GM19035 (cell line): Measurements from ENCODE around the gene PARP2.
"Not testable (repeated sequence)": the region's sequence is repeated elsewhere in the genome, so short reads cannot be mapped to it uniquely, and the experiment has no call there.

Experiments
- ATAC-seq: cut with Tn5 transposase; IDR thresholded peaks from one replicate; pipeline ENCODE4 v1.9.1; 2021; ENCODE audit not compliant: unreplicated experiment

The PARP2 gene

GRCh38 chr14:20343092-20343861, at the start of gene PARP2:
Gene PARP2 (plus strand): TSS chr14:20343635. CDS start chr14:20343642, 7 bp downstream.
- peak; percentile 89 for ATAC-seq

GRCh38 chr14:20294636-20295035, 48.8 kb upstream of the PARP2 start:
- no peak for ATAC-seq

- peak; percentile 76 for ATAC-seq
Measured at GRCh38 chr14:20295067-20295466, 48.4 kb upstream of the PARP2 start.

GRCh38 chr14:20302042-20302755, 41.2 kb upstream of the PARP2 start:
- ATAC-seq = no peak

GRCh38 chr14:20305265-20306078, 38.0 kb upstream of the PARP2 start, which contains the start of gene TTC5:
Gene TTC5 (minus strand): TSS chr14:20305951. CDS start chr14:20305937, 14 bp downstream.
- ATAC-seq = peak; percentile 95

- ATAC-seq = no peak
Measured at GRCh38 chr14:20306079-20306423, 37.4 kb upstream of the PARP2 start.

- no peak for ATAC-seq
Measured at GRCh38 chr14:20314026-20314425, 29.4 kb upstream of the PARP2 start.

GRCh38 chr14:20317720-20318119, 25.7 kb upstream of the PARP2 start:
- ATAC-seq = no peak

GRCh38 chr14:20327005-20327869, 16.2 kb upstream of the PARP2 start:
- no peak for ATAC-seq

- ATAC-seq = no peak
Measured at GRCh38 chr14:20328705-20329104, 14.7 kb upstream of the PARP2 start.

GRCh38 chr14:20329355-20329754, 14.1 kb upstream of the PARP2 start:
- no peak for ATAC-seq

- no peak for ATAC-seq
Measured at GRCh38 chr14:20331053-20331613, 12.3 kb upstream of the PARP2 start.

GRCh38 chr14:20332431-20332787, 11.0 kb upstream of the PARP2 start:
- ATAC-seq = no peak

- ATAC-seq = peak; percentile 99
Measured at GRCh38 chr14:20332788-20333493, 10.5 kb upstream of the PARP2 start, which contains the start of gene CCNB1IP1. Gene CCNB1IP1 (minus strand): TSS chr14:20333279. CDS start chr14:20316523, 16,756 bp downstream.

GRCh38 chr14:20333494-20333841, 10.0 kb upstream of the PARP2 start:
- ATAC-seq = no peak

- no peak for ATAC-seq
Measured at GRCh38 chr14:20334017-20334416, 9.4 kb upstream of the PARP2 start.

GRCh38 chr14:20341032-20341431, 2.4 kb upstream of the PARP2 start:
- not testable (repeated sequence) for ATAC-seq

- ATAC-seq = no peak
Measured at GRCh38 chr14:20341646-20342045, 1.8 kb upstream of the PARP2 start.

GRCh38 chr14:20343862-20344220, 406 bp downstream of the PARP2 start:
- no peak for ATAC-seq

GRCh38 chr14:20345366-20345765, 1.9 kb downstream of the PARP2 start:
- ATAC-seq = no peak
